Ishikawa (cell line): Measurements from ENCODE around the gene LEMD3.

Source experiments
- CEBPB ChIP-seq: IDR thresholded peaks from 2 replicates; pipeline ENCODE4 v1.6.1; 2012
- CREB1 ChIP-seq: IDR thresholded peaks from 2 replicates; pipeline ENCODE4 v1.6.1; 2012; ENCODE audit warnings: low read depth
- EP300 ChIP-seq: IDR thresholded peaks from 2 replicates; pipeline ENCODE4 v1.6.1; 2012; ENCODE audit warnings: borderline replicate concordance
- MAX ChIP-seq: IDR thresholded peaks from 2 replicates; pipeline ENCODE4 v1.6.1; 2012
- RAD21 ChIP-seq: IDR thresholded peaks from 2 replicates; pipeline ENCODE4 v1.6.1; 2012; ENCODE audit warnings: low read depth
- TAF1 ChIP-seq: IDR thresholded peaks from 2 replicates; pipeline ENCODE4 v1.6.1; 2012; ENCODE audit warnings: low read depth, mild to moderate bottlenecking
- TCF12 ChIP-seq: IDR thresholded peaks from 2 replicates; pipeline ENCODE4 v1.6.1; 2012; ENCODE audit warnings: low read depth
- TEAD4 ChIP-seq: IDR thresholded peaks from 2 replicates; pipeline ENCODE4 v1.6.1; 2012
- USF1 ChIP-seq: IDR thresholded peaks from 2 replicates; pipeline ENCODE4 v1.6.1; 2012
- YY1 ChIP-seq: IDR thresholded peaks from 2 replicates; pipeline ENCODE4 v1.6.1; 2012; ENCODE audit warnings: low read depth
- ZBTB7A ChIP-seq: IDR thresholded peaks from 2 replicates; pipeline ENCODE4 v1.6.1; 2012; ENCODE audit warnings: low read depth
- TF ChIP-seq, protein P1 (sequence below): IDR thresholded peaks from 2 replicates; pipeline ENCODE4 v1.6.1; 2012; ENCODE audit warnings: low read depth, mild to moderate bottlenecking

DNA sequence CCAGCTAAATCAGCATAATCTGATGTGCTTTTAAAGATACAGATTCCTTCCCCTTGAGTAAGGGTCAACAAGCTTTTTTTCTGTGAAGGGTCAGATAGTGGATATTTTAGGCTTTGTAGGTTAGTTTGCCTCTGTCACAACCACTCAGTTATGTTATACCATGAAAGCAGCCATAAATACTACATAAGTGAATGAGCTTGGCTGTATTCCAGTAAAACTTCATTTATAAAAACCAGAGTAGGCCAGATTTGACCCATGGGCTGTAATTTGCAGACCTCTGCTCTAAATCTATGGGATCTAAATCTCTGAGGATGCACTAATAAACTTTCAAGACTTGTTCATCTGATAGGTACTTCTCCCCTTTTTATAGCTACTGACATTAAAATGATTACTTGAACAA, 47.7 kb downstream of the LEMD3 start:
- TF ChIP-seq EP300 (no peak), CREB1 (no peak), RAD21 (no peak), TAF1 (no peak), USF1 (no peak), CEBPB (no peak), TEAD4 (no peak), YY1 (no peak), ZBTB7A (no peak), TCF12 (no peak), MAX (no peak)
- TF ChIP-seq, protein P1, sequence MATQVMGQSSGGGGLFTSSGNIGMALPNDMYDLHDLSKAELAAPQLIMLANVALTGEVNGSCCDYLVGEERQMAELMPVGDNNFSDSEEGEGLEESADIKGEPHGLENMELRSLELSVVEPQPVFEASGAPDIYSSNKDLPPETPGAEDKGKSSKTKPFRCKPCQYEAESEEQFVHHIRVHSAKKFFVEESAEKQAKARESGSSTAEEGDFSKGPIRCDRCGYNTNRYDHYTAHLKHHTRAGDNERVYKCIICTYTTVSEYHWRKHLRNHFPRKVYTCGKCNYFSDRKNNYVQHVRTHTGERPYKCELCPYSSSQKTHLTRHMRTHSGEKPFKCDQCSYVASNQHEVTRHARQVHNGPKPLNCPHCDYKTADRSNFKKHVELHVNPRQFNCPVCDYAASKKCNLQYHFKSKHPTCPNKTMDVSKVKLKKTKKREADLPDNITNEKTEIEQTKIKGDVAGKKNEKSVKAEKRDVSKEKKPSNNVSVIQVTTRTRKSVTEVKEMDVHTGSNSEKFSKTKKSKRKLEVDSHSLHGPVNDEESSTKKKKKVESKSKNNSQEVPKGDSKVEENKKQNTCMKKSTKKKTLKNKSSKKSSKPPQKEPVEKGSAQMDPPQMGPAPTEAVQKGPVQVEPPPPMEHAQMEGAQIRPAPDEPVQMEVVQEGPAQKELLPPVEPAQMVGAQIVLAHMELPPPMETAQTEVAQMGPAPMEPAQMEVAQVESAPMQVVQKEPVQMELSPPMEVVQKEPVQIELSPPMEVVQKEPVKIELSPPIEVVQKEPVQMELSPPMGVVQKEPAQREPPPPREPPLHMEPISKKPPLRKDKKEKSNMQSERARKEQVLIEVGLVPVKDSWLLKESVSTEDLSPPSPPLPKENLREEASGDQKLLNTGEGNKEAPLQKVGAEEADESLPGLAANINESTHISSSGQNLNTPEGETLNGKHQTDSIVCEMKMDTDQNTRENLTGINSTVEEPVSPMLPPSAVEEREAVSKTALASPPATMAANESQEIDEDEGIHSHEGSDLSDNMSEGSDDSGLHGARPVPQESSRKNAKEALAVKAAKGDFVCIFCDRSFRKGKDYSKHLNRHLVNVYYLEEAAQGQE: no peak
